Jurkat, Clone E6-1 (cell line): ENCODE data around the gene VARS1.
"Not testable (repeated sequence)": the region's sequence is repeated elsewhere in the genome, so short reads cannot be mapped to it uniquely, and the experiment has no call there.

Experiments
- DNase-seq: peaks from one replicate; pipeline ENCODE4 v3.0.0-alpha.2; 2011; ENCODE audit warnings: low read depth, low spot score
- H3K4me3 ChIP-seq: 2 replicates; pipeline ENCODE4 v1.5.1; 2011; ENCODE audit warnings: mild to moderate bottlenecking, low read length, control low read depth, moderate library complexity

The VARS1 gene

GRCh38 chr6:31823592-31824196 is 28.1 kb upstream of the VARS1 start:
- H3K4me3 ChIP-seq, DNase-seq: not testable (repeated sequence)

- no peak overlapping the region for H3K4me3 ChIP-seq
- DNase-seq, result no peak
Observed at GRCh38 chr6:31822036-31822821, 26.7 kb upstream of the VARS1 start.

GRCh38 chr6:31821301-31822035 is 25.9 kb upstream of the VARS1 start:
- no peak overlapping the region for H3K4me3 ChIP-seq
- no peak for DNase-seq

- H3K4me3 ChIP-seq, DNase-seq: not testable (repeated sequence)
Observed at GRCh38 chr6:31820399-31820798, 24.8 kb upstream of the VARS1 start.

- no peak overlapping the region for H3K4me3 ChIP-seq
Observed at GRCh38 chr6:31819871-31820299, 24.3 kb upstream of the VARS1 start.

GRCh38 chr6:31817929-31818511 is 22.5 kb upstream of the VARS1 start:
- not testable (repeated sequence) for DNase-seq, H3K4me3 ChIP-seq

More at GRCh38 chr6:31819871-31820299, 24.3 kb upstream of the VARS1 start:
- DNase-seq, result no peak

GRCh38 chr6:31817133-31817928 is 21.8 kb upstream of the VARS1 start:
- DNase-seq, H3K4me3 ChIP-seq: not testable (repeated sequence)

GRCh38 chr6:31815025-31815838 is 19.7 kb upstream of the VARS1 start, which contains the start of the genes HSPA1A and HSPA1L:
Gene HSPA1A, plus strand, starts transcription at chr6:31815543. Its CDS starts 214 bp downstream, at chr6:31815757.
Gene HSPA1L, minus strand, starts transcription at chr6:31815283. Its CDS starts 3,311 bp downstream, at chr6:31811972.
- H3K4me3 ChIP-seq, result no peak within 1 kb of the TSS
- no peak for DNase-seq

GRCh38 chr6:31814677-31815024 is 19.1 kb upstream of the VARS1 start:
- no peak for DNase-seq
- H3K4me3 ChIP-seq, result no peak overlapping the region

GRCh38 chr6:31813465-31813849 is 17.9 kb upstream of the VARS1 start:
- no peak overlapping the region for H3K4me3 ChIP-seq
- no peak for DNase-seq

GRCh38 chr6:31811645-31812044 is 16.1 kb upstream of the VARS1 start:
- no peak overlapping the region for H3K4me3 ChIP-seq
- DNase-seq, result no peak

GRCh38 chr6:31808599-31808998 is 13.0 kb upstream of the VARS1 start:
- not testable (repeated sequence) for DNase-seq, H3K4me3 ChIP-seq

- peak within 1 kb of the TSS; percentile 98 for H3K4me3 ChIP-seq
- DNase-seq, result peak; percentile 92
Observed at GRCh38 chr6:31806470-31807272, 11.1 kb upstream of the VARS1 start, which contains the start of gene LSM2. Gene LSM2, minus strand, starts transcription at chr6:31806966. Its CDS starts 209 bp downstream, at chr6:31806757.

- DNase-seq, result no peak
- peak overlapping the region; percentile 98 for H3K4me3 ChIP-seq
Observed at GRCh38 chr6:31805939-31806469, 10.5 kb upstream of the VARS1 start.

GRCh38 chr6:31801031-31801927 is 5.7 kb upstream of the VARS1 start:
- not testable (repeated sequence) for H3K4me3 ChIP-seq, DNase-seq

- no peak for DNase-seq
- no peak overlapping the region for H3K4me3 ChIP-seq
Observed at GRCh38 chr6:31799781-31800180, 4.2 kb upstream of the VARS1 start.
